HepG2 (cell line): ENCODE data around the gene SPAG7. TPM values are rescaled to one million over a fixed set of nuclear protein-coding genes. Genes with fewer than 3 reads are reported as not detected.
A peak's percentile ranks its signal among the peaks of the same experiment; 100 is the strongest.

Experiments
- ARNTL ChIP-seq: sonication (generic); formaldehyde crosslinking; IDR thresholded peaks from 2 replicates; pipeline ENCODE4 v1.4.0; 2020; ENCODE audit warnings: mild to moderate bottlenecking, missing genetic modification reagents
- EEA1 ChIP-seq: sonication (generic); formaldehyde crosslinking; IDR thresholded peaks from 2 replicates; pipeline ENCODE4 v1.5.1; 2020; ENCODE audit warnings: mild to moderate bottlenecking, missing genetic modification reagents, borderline replicate concordance
- EZH2 ChIP-seq: conservative IDR thresholded peaks from 2 replicates; pipeline ENCODE4 v1.6.1; 2012; ENCODE audit warnings: mild to moderate bottlenecking, low read depth, low read length, moderate library complexity
- GTF2F1 ChIP-seq: fragments of 150-350 bp; IDR thresholded peaks from 2 replicates; pipeline ENCODE4 v1.6.1; 2014; ENCODE audit warnings: low read length
- HIC2 ChIP-seq: sonication (generic); formaldehyde crosslinking; IDR thresholded peaks from 2 replicates; pipeline ENCODE4 v1.9.0; 2022; ENCODE audit warnings: low read depth, missing genetic modification reagents
- POGZ ChIP-seq: sonication (generic); formaldehyde crosslinking; IDR thresholded peaks from 2 replicates; pipeline ENCODE4 v1.4.0; 2020; ENCODE audit warnings: mild to moderate bottlenecking, missing genetic modification reagents
- RBAK ChIP-seq: sonication (generic); formaldehyde crosslinking; IDR thresholded peaks from 2 replicates; pipeline ENCODE4 v1.5.1; 2020; ENCODE audit warnings: mild to moderate bottlenecking, missing genetic modification reagents
- STAT5B ChIP-seq: sonication (generic); formaldehyde crosslinking; IDR thresholded peaks from 2 replicates; pipeline ENCODE4 v1.4.0; 2020; ENCODE audit warnings: missing genetic modification reagents
- TRAFD1 ChIP-seq: sonication (generic); formaldehyde crosslinking; IDR thresholded peaks from 2 replicates; pipeline ENCODE4 v1.5.1; 2020; ENCODE audit warnings: missing genetic modification reagents, mild to moderate bottlenecking, borderline replicate concordance
- ZBTB7B ChIP-seq: sonication (generic); formaldehyde crosslinking; IDR thresholded peaks from 2 replicates; pipeline ENCODE4 v1.4.0; 2020; ENCODE audit warnings: missing genetic modification reagents
- ZNF136 ChIP-seq: sonication (generic); formaldehyde crosslinking; IDR thresholded peaks from 2 replicates; pipeline ENCODE4 v1.8.1; 2022; ENCODE audit warnings: low read depth, mild to moderate bottlenecking, moderate library complexity, missing genetic modification reagents
- ZNF263 ChIP-seq: sonication (generic); formaldehyde crosslinking; IDR thresholded peaks from 2 replicates; pipeline ENCODE4 v1.4.0; 2020; ENCODE audit warnings: missing genetic modification reagents
- ZNF281 ChIP-seq: sonication (generic); formaldehyde crosslinking; IDR thresholded peaks from 2 replicates; pipeline ENCODE4 v1.4.0; 2020; ENCODE audit warnings: missing genetic modification reagents, borderline replicate concordance
- ZNF3 ChIP-seq: IDR thresholded peaks from 2 replicates; pipeline ENCODE4 v1.7.0; 2017; ENCODE audit warnings: inconsistent platforms
- ZNF530 ChIP-seq: sonication (generic); formaldehyde crosslinking; IDR thresholded peaks from 2 replicates; pipeline ENCODE4 v1.5.0; 2020; ENCODE audit warnings: low read depth, mild to moderate bottlenecking, missing genetic modification reagents
- ZNF768 ChIP-seq: sonication (generic); formaldehyde crosslinking; IDR thresholded peaks from 2 replicates; pipeline ENCODE4 v1.4.0; 2020; ENCODE audit warnings: missing genetic modification reagents
- polyA plus RNA-seq, 8 experiments: library from polyadenylated mRNA; depleted of rRNA in 3 of 8; stranded (reverse) in 7 of 8; unstranded in 1 of 8; fragments of >200 nt; fragmentation: Illumina TruSeq in 4 of 8; extraction: Trizol in 4 of 8; gene quantifications; 2 replicates each; pipeline versions ENCODE4 v1.2.1 to v1.2.3, GENCODE V29; 2011 to 2016; ENCODE audit warnings: low read depth in 4 of 8, missing spikeins in 1 of 8, mixed read lengths in 1 of 8; ENCODE audit not compliant: insufficient read depth in 1 of 8
- total RNA-seq, 5 experiments: library from RNA; depleted of rRNA; stranded (reverse); fragments of >200 nt; fragmentation: Illumina TruSeq; extraction: Trizol; gene quantifications; 2 replicates each; pipeline ENCODE4 v1.2.3, GENCODE V29; 2016; ENCODE audit warnings: low read depth in 1 of 5
- TF ChIP-seq, protein P1 (sequence below), 2 experiments: sonication (generic) in 1 of 2; formaldehyde crosslinking in 1 of 2; IDR thresholded peaks; 2 replicates each; pipeline versions ENCODE4 v1.6.1 to v1.9.0; 2014 to 2022; ENCODE audit warnings: antibody characterized with exemption in 1 of 2, borderline replicate concordance in 1 of 2, inconsistent platforms in 1 of 2, low read depth in 1 of 2, missing genetic modification reagents in 1 of 2

SPAG7 gene
- total and polyA plus RNA-seq, 2 of the 13 experiments (the other 11 are each of a cell fraction or from before 2014, with no cell fraction given): 51.0 to 59.0 TPM

GRCh38 chr17:4997302-4998026 is 29.8 kb upstream of the SPAG7 start, which contains the start of the genes INCA1 and KIF1C (continued):
- no peak for TF ChIP-seq TRAFD1 (CRISPR knock-in tag)
- peak; percentile 53; the same call in 1 of the 2 replicates for TF ChIP-seq ZNF768
- no peak for TF ChIP-seq RBAK (CRISPR knock-in tag)
- TF ChIP-seq EZH2: no peak
- no peak for TF ChIP-seq HIC2 (CRISPR knock-in tag)
- TF ChIP-seq ZBTB7B (CRISPR knock-in tag): no peak
- TF ChIP-seq EEA1 (CRISPR knock-in tag): no peak
- TF ChIP-seq ZNF530 (CRISPR knock-in tag): no peak
- TF ChIP-seq ZNF263 (CRISPR knock-in tag): peak; percentile 56
- TF ChIP-seq ZNF3 (CRISPR knock-in tag): no peak
- TF ChIP-seq POGZ (CRISPR knock-in tag): no peak
- TF ChIP-seq, protein P1, sequence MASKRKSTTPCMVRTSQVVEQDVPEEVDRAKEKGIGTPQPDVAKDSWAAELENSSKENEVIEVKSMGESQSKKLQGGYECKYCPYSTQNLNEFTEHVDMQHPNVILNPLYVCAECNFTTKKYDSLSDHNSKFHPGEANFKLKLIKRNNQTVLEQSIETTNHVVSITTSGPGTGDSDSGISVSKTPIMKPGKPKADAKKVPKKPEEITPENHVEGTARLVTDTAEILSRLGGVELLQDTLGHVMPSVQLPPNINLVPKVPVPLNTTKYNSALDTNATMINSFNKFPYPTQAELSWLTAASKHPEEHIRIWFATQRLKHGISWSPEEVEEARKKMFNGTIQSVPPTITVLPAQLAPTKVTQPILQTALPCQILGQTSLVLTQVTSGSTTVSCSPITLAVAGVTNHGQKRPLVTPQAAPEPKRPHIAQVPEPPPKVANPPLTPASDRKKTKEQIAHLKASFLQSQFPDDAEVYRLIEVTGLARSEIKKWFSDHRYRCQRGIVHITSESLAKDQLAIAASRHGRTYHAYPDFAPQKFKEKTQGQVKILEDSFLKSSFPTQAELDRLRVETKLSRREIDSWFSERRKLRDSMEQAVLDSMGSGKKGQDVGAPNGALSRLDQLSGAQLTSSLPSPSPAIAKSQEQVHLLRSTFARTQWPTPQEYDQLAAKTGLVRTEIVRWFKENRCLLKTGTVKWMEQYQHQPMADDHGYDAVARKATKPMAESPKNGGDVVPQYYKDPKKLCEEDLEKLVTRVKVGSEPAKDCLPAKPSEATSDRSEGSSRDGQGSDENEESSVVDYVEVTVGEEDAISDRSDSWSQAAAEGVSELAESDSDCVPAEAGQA (IDR thresholded peaks at IDR 0.05; ENCODE audit: low read depth): no peak
- TF ChIP-seq, protein P1 (CRISPR knock-in tag; IDR thresholded peaks at IDR 0.05; ENCODE audit: borderline replicate concordance): no peak
- TF ChIP-seq ZNF136 (CRISPR knock-in tag): peak; percentile 77; the same call in 1 of the 2 replicates
- no peak for TF ChIP-seq GTF2F1
- TF ChIP-seq ZNF281 (CRISPR knock-in tag): no peak
- TF ChIP-seq STAT5B (CRISPR knock-in tag): no peak
- TF ChIP-seq ARNTL (CRISPR knock-in tag): peak; percentile 49; the same call in 1 of the 2 replicates
